ENCODE data around the gene HECTD3. TPM values are rescaled to one million over a fixed set of nuclear protein-coding genes. Genes with fewer than 3 reads are reported as not detected.

Gene HECTD3
- total and polyA plus RNA-seq, 9 of the 15 experiments (the other 6 are each of a cell fraction or from before 2014, with no cell fraction given) = 6.3 to 50.8 (median 18.9) TPM

GRCh38 chr1:45012639-45013278, 1.6 kb upstream of the HECTD3 start (continued):
- peak; percentile 94; the same call in 1 of the 2 replicates for TF ChIP-seq ETS1 (conservative IDR thresholded peaks at IDR 0.05; ENCODE audit: control insufficient read depth, low read depth, low read length)
- TF ChIP-seq ZNF655 (CRISPR knock-in tag; IDR thresholded peaks at IDR 0.05) = no peak
- no peak for TF ChIP-seq ZBTB33 (CRISPR knock-in tag; IDR thresholded peaks at IDR 0.05)
- TF ChIP-seq MAZ (CRISPR knock-in tag; conservative IDR thresholded peaks at IDR 0.05 in 1 of 2, IDR thresholded peaks at IDR 0.05 in 1 of 2) = peak; percentile 70 to 89
- TF ChIP-seq RAD21 (CRISPR knock-in tag; conservative IDR thresholded peaks at IDR 0.05 in 1 of 2, IDR thresholded peaks at IDR 0.05 in 1 of 2) = peak; percentile 24 to 40; a peak in 3 of 4 replicates
- no peak for TF ChIP-seq ZNF511 (CRISPR knock-in tag; IDR thresholded peaks at IDR 0.05)
- no peak for TF ChIP-seq RFX7 (CRISPR knock-in tag; IDR thresholded peaks at IDR 0.05)
- peak; percentile 87 for TF ChIP-seq ZKSCAN1 (IDR thresholded peaks at IDR 0.05; ENCODE audit: low read depth, low read length)
- peak; percentile 97 for TF ChIP-seq SMARCA4 (IDR thresholded peaks at IDR 0.05)
- no peak for TF ChIP-seq ZNF184 (CRISPR knock-in tag; IDR thresholded peaks at IDR 0.05)
- no peak for TF ChIP-seq TCF15 (CRISPR knock-in tag; IDR thresholded peaks at IDR 0.05)
- TF ChIP-seq CREBBP (IDR thresholded peaks at IDR 0.05; ENCODE audit: low read depth, low read length) = no peak
- TF ChIP-seq ZNF280A (IDR thresholded peaks at IDR 0.05; ENCODE audit: low read depth, partially characterized antibody) = no peak
- TF ChIP-seq CREB3 (tag; conservative IDR thresholded peaks at IDR 0.05; ENCODE audit: low read depth) = peak; percentile 42; the same call in 1 of the 2 replicates
- no peak for TF ChIP-seq ZNF444 (CRISPR knock-in tag; IDR thresholded peaks at IDR 0.05)
- TF ChIP-seq NCOA1 (IDR thresholded peaks at IDR 0.05; ENCODE audit: low read depth) = peak; percentile 94
- no peak for TF ChIP-seq TFE3 (CRISPR knock-in tag; IDR thresholded peaks at IDR 0.05)
